Spleen (tissue), 7 donors: ENCODE data around the gene ELSPBP1.

ENCODE experiments used
- CTCF ChIP-seq, 11 experiments: fragments of 200-600 bp in 7 of 11; fragments of 450-650 bp in 4 of 11; sonication (generic) in 4 of 11; IDR thresholded peaks in 8 of 11; conservative IDR thresholded peaks in 3 of 11; 1 replicate in 7 of 11; 2 replicates in 4 of 11; pipeline versions ENCODE4 v1.4.0 to v1.8.0; 2016 to 2021; ENCODE audit warnings: antibody characterized with exemption in 11 of 11, inconsistent platforms in 4 of 11, mild to moderate bottlenecking in 1 of 11
- POLR2A ChIP-seq, 3 donors: fragments of 450-650 bp; IDR thresholded peaks; one replicate each; pipeline ENCODE4 v1.5.1; 2017; ENCODE audit warnings: antibody characterized with exemption in 3 of 3, mild to moderate bottlenecking in 1 of 3
- donor health status: DM: no; HTN: no; CAD: no; lungs with moderate emphysema.
- donor health status: DM: no; HTN: no; CAD: no.
- donor health status: DM: no; HTN: no; CAD: no.

- TF ChIP-seq CTCF (IDR thresholded peaks at IDR 0.05 in 8 of 11, conservative IDR thresholded peaks at IDR 0.05 in 3 of 11), result no peak
- TF ChIP-seq POLR2A (IDR thresholded peaks at IDR 0.05), result no peak
Measured at GRCh38 chr19:48033604-48034003, 39.2 kb downstream of the ELSPBP1 start.
